A673 (cell line): ENCODE results near the gene ZFPM1. TPM values are rescaled to one million over a fixed set of nuclear protein-coding genes. Genes with fewer than 3 reads are reported as not detected.

Source experiments
- BruUV-seq: library from RNA; stranded (reverse); fragments of 400-500 nt; replicated peaks from 2 replicates; lab custom pipeline; 2021; lab: Mats Ljungman, UMichigan
- CTCF ChIA-PET: fragments of 300-600 bp; sonication (Branson Sonifier 250); formaldehyde crosslinking; loops from one replicate; lab custom pipeline; 2022; ENCODE audit warnings: antibody characterized with exemption; lab: Charles Lee
- POLR2A ChIA-PET: fragments of 300-600 bp; sonication (Branson Sonifier 250); formaldehyde crosslinking; loops from one replicate; lab custom pipeline; 2022; ENCODE audit warnings: antibody characterized with exemption; ENCODE audit not compliant: low non-redundant PET; lab: Charles Lee
- DNase-seq: peaks from one replicate; pipeline ENCODE4 v3.0.0-alpha.2; 2015; ENCODE audit warnings: low spot score
- H3K27ac ChIP-seq: fragments of 200-600 bp; sonication (generic); 2 replicates; pipeline ENCODE4 v1.5.1; 2016; ENCODE audit warnings: mixed run types, low read depth, mild to moderate bottlenecking, mixed read lengths, antibody characterized with exemption, low read length; ENCODE audit not compliant: poor library complexity, severe bottlenecking
- H3K27me3 ChIP-seq: fragments of 200-600 bp; sonication (generic); replicated peaks from 2 replicates; pipeline ENCODE4 v1.6.1; 2017; ENCODE audit warnings: mixed run types, low read depth, mild to moderate bottlenecking, mixed read lengths, antibody characterized with exemption, low read length; ENCODE audit not compliant: insufficient read depth, poor library complexity
- H3K36me3 ChIP-seq: fragments of 200-600 bp; sonication (generic); 2 replicates; pipeline ENCODE4 v1.6.1; 2016; ENCODE audit warnings: mixed run types, mild to moderate bottlenecking, mixed read lengths, antibody characterized with exemption, low read length; ENCODE audit not compliant: insufficient read depth, poor library complexity, severe bottlenecking
- H3K4me1 ChIP-seq: fragments of 200-600 bp; sonication (generic); 2 replicates; pipeline ENCODE4 v1.6.1; 2017; ENCODE audit warnings: mixed run types, mild to moderate bottlenecking, mixed read lengths, antibody characterized with exemption, low read length; ENCODE audit not compliant: insufficient read depth, poor library complexity, severe bottlenecking
- H3K4me3 ChIP-seq: fragments of 200-600 bp; sonication (generic); 2 replicates; pipeline ENCODE4 v1.5.1; 2016; ENCODE audit warnings: low read depth, mixed run types, mild to moderate bottlenecking, mixed read lengths, low read length; ENCODE audit not compliant: poor library complexity, severe bottlenecking
- H3K9me3 ChIP-seq: fragments of 200-600 bp; sonication (generic); 2 replicates; pipeline ENCODE4 v1.6.1; 2016; ENCODE audit warnings: mixed run types, low read depth, mild to moderate bottlenecking, mixed read lengths, antibody characterized with exemption, low read length; ENCODE audit not compliant: poor library complexity, severe bottlenecking
- CTCF ChIP-seq: fragments of 300-800, 200-600 bp; sonication (generic); conservative IDR thresholded peaks from 2 replicates; pipeline ENCODE4 v1.5.1; 2017; ENCODE audit warnings: low read depth, mild to moderate bottlenecking, antibody characterized with exemption, low read length, moderate library complexity, mixed read lengths
- EZH2 ChIP-seq: fragments of 200-600 bp; sonication (generic); IDR thresholded peaks from 2 replicates; pipeline ENCODE4 v1.6.1; 2017; ENCODE audit warnings: borderline replicate concordance, low read depth, mild to moderate bottlenecking, mixed read lengths, antibody characterized with exemption, low read length; ENCODE audit not compliant: poor library complexity, severe bottlenecking
- intact Hi-C: fragments of 100-400 bp; cut with micrococcal nuclease; formaldehyde crosslinking; loops from one replicate; pipeline ENCODE4 v1.10.0; 2022; ENCODE audit not compliant: unreplicated experiment
- total RNA-seq: library from RNA; stranded (reverse); gene quantifications from 2 replicates; pipeline ENCODE4 v1.2.3, GENCODE V29; 2021

ZFPM1 gene
- total RNA-seq, 1 experiment from 2014 or later: 5.6 TPM

- TF ChIP-seq CTCF (no peak), EZH2 (no peak)
- Histone ChIP-seq H3K4me1 (no peaks in the 10 kb centered on the region), H3K36me3 (no peaks in the 10 kb centered on the region), H3K9me3 (no peaks in the 10 kb centered on the region), H3K27me3 (no peaks in the 10 kb centered on the region), H3K4me3 (no peak overlapping the region), H3K27ac (no peak overlapping the region)
- ChIA-PET CTCF (no interaction called here), POLR2A (no interaction called here)
- no TSS peak for BruUV-seq
- intact Hi-C loops: no loop called here
- DNase-seq: no peak
These were observed 31.1 kb upstream of the ZFPM1 start for GRCh38 chr16:88421871-88422433.

GRCh38 chr16:88422733-88423447 is 30.2 kb upstream of the ZFPM1 start:
- Histone ChIP-seq H3K27me3 (no peaks in the 10 kb centered on the region), H3K4me1 (no peaks in the 10 kb centered on the region), H3K36me3 (no peaks in the 10 kb centered on the region), H3K9me3 (no peaks in the 10 kb centered on the region), H3K4me3 (no peak overlapping the region), H3K27ac (no peak overlapping the region)
- ChIA-PET CTCF (no interaction called here), POLR2A (no interaction called here)
- no TSS peak for BruUV-seq
- DNase-seq: no peak
- intact Hi-C loops: no loop called here
- TF ChIP-seq CTCF (no peak), EZH2 (no peak)

- no peaks in the 10 kb centered on the region for H3K36me3 ChIP-seq
- H3K27ac ChIP-seq: no peak overlapping the region
- BruUV-seq: no TSS peak
- POLR2A ChIA-PET: no interaction called here
- CTCF ChIA-PET: no interaction called here
- intact Hi-C loops: no loop called here
- H3K4me3 ChIP-seq: no peak overlapping the region
- no peak for DNase-seq
- TF ChIP-seq CTCF: no peak
- no peak for TF ChIP-seq EZH2
- no peaks in the 10 kb centered on the region for H3K27me3 ChIP-seq
- no peaks in the 10 kb centered on the region for H3K4me1 ChIP-seq
- H3K9me3 ChIP-seq: no peaks in the 10 kb centered on the region
These were observed 29.6 kb upstream of the ZFPM1 start for GRCh38 chr16:88423448-88423850.
